Measurements from ENCODE around the gene NRAS. TPM values are rescaled to one million over a fixed set of nuclear protein-coding genes. Genes with fewer than 3 reads are reported as not detected.

NRAS gene
- total RNA-seq, 1 experiment from 2014 or later: 72.9 TPM

GRCh38 chr1:114703242-114703641 lies 13.3 kb downstream of the NRAS start:
- H2BK120ac ChIP-seq (ENCODE audit: low read depth, low read length, poor library complexity, severe bottlenecking): no peak overlapping the region
- H3K4me2 ChIP-seq (ENCODE audit: insufficient read depth, insufficient read length, low read length): no peak overlapping the region
- peaks cover 8 to 25% (median 18%) of the 10 kb centered on the region in 3 experiments; a peak in 6 of 7 replicates for H3K36me3 Mint-ChIP-seq (ENCODE audit: insufficient read depth in 1 of 3, low read depth in 3 of 3)
- H3T11ph ChIP-seq (ENCODE audit: low read length): no peak overlapping the region
- no peak overlapping the region for H3K56ac ChIP-seq (ENCODE audit: insufficient read length, low read depth, low read length)
- H3K18ac ChIP-seq (ENCODE audit: insufficient read length, low read depth, low read length): no peak overlapping the region
- no peaks in the 10 kb centered on the region for H3K4me1 ChIP-seq (ENCODE audit: insufficient read depth, low read length)
- no CpG with 5 or more reads among the region's 1 CpG for WGBS (ENCODE audit: extremely low coverage, insufficient read length, low lambda C conversion rate)
- H2AFZ ChIP-seq (ENCODE audit: low read length): no peak overlapping the region
- no peak overlapping the region for H2BK20ac ChIP-seq (ENCODE audit: low read depth, low read length, poor library complexity, severe bottlenecking)
- no peaks in the 10 kb centered on the region for H3K4me1 Mint-ChIP-seq
- H3K9me3 Mint-ChIP-seq: no peaks in the 10 kb centered on the region
- peaks cover 5% of the 10 kb centered on the region; the same call in 1 of the 2 replicates for H3K27me3 Mint-ChIP-seq (ENCODE audit: low read depth)
- H3K4ac ChIP-seq (ENCODE audit: low read depth, low read length): no peak overlapping the region
- no peak for TF ChIP-seq CTCF (conservative IDR thresholded peaks at IDR 0.05)
- no peak overlapping the region for H3K4me3 Mint-ChIP-seq
- no peak overlapping the region for H4K91ac ChIP-seq (ENCODE audit: insufficient read length, low read depth, low read length)
- no peak overlapping the region for H3K14ac ChIP-seq (ENCODE audit: insufficient read depth, low read length)
- H3K79me2 ChIP-seq (ENCODE audit: insufficient read depth, low read length): no peaks in the 10 kb centered on the region
- H3K9me3 ChIP-seq (ENCODE audit: control insufficient read depth, low read depth, low read length): no peaks in the 10 kb centered on the region
- no peak overlapping the region for H3K27ac Mint-ChIP-seq
- no peak overlapping the region for H3K23ac ChIP-seq (ENCODE audit: insufficient read length, low read depth, low read length)
- H4K20me1 ChIP-seq (ENCODE audit: control insufficient read depth, insufficient read depth, insufficient read length): no peaks in the 10 kb centered on the region
- no peak overlapping the region for H3K9ac ChIP-seq (ENCODE audit: extremely low read depth, insufficient read length, low read length)
- no peak overlapping the region for H4K5ac ChIP-seq (ENCODE audit: insufficient read length, low read depth, low read length)
- no peak overlapping the region for H2AK5ac ChIP-seq (ENCODE audit: insufficient read length, low read length)
- no peaks in the 10 kb centered on the region for H3K27me3 ChIP-seq (ENCODE audit: insufficient read depth, low read length)
- no peak overlapping the region for H2BK5ac ChIP-seq (ENCODE audit: insufficient read length, low read length)
- H3K79me1 ChIP-seq (ENCODE audit: insufficient read depth, low read depth, low read length, poor library complexity, severe bottlenecking): no peaks in the 10 kb centered on the region
- no peak overlapping the region for H3K27ac ChIP-seq (ENCODE audit: insufficient read length, low read depth, low read length)
- H3K23me2 ChIP-seq (ENCODE audit: insufficient read length, low read depth, low read length, poor library complexity, severe bottlenecking): no peaks in the 10 kb centered on the region
- no peak overlapping the region for H2BK15ac ChIP-seq (ENCODE audit: low read depth, low read length)
- no peak overlapping the region for H2BK12ac ChIP-seq (ENCODE audit: insufficient read length, low read depth, low read length)
- H4K8ac ChIP-seq (replicated peaks; ENCODE audit: insufficient read length, low read depth, low read length): no peak overlapping the region
- DNase-seq: no peak

Measured in H9 (cell line).